Measurements from ENCODE around the gene EPS15. TPM values are rescaled to one million over a fixed set of nuclear protein-coding genes. Genes with fewer than 3 reads are reported as not detected.

EPS15 gene
- total and polyA plus RNA-seq, 4 donors, result 8.8 to 52.1 (median 19.1) TPM

GRCh38 chr1:51435878-51436277, 83.2 kb downstream of the EPS15 start (continued):
- TF ChIP-seq FOXA2 (IDR thresholded peaks at IDR 0.05) (no peak), NR2F2 (IDR thresholded peaks at IDR 0.05) (no peak), FOXA1 (IDR thresholded peaks at IDR 0.05) (no peak), YY1 (IDR thresholded peaks at IDR 0.05) (no peak), REST (IDR thresholded peaks at IDR 0.05) (no peak), ATF3 (IDR thresholded peaks at IDR 0.05) (no peak)

- Histone ChIP-seq H3K4me3 (ENCODE audit: low read depth in 1 of 3, low read length in 3 of 3) (no peak overlapping the region), H3K9me3 (ENCODE audit: control insufficient read depth in 4 of 4, low read length in 3 of 4) (no peaks in the 10 kb centered on the region), H3K9ac (ENCODE audit: low read depth in 1 of 2, low read length in 2 of 2) (no peak overlapping the region), H3K4me1 (ENCODE audit: control insufficient read depth in 4 of 4, insufficient read depth in 4 of 4, low read length in 3 of 4) (peaks cover 0 to 2% (median 0%) of the 10 kb centered on the region in 4 donors), H3K27me3 (ENCODE audit: control insufficient read depth in 4 of 4, insufficient read depth in 4 of 4, low read length in 3 of 4) (no peaks in the 10 kb centered on the region), H3K36me3 (ENCODE audit: control insufficient read depth in 4 of 4, insufficient read depth in 3 of 4, low read depth in 1 of 4, low read length in 3 of 4) (peaks cover 1 to 9% (median 2%) of the 10 kb centered on the region in 4 donors), H3K27ac (ENCODE audit: low read depth in 1 of 2, low read length in 2 of 2) (no peak overlapping the region)
- WGBS, result 72% methylated on average over 2 of the region's 2 CpGs
- TF ChIP-seq NR2F2 (IDR thresholded peaks at IDR 0.05) (no peak), HNF4A (conservative IDR thresholded peaks at IDR 0.05) (no peak), REST (IDR thresholded peaks at IDR 0.05) (no peak), MAX (IDR thresholded peaks at IDR 0.05) (no peak), FOXA1 (IDR thresholded peaks at IDR 0.05) (no peak), YY1 (IDR thresholded peaks at IDR 0.05) (no peak), FOXA2 (IDR thresholded peaks at IDR 0.05) (no peak), HNF4G (IDR thresholded peaks at IDR 0.05) (no peak), CTCF (IDR thresholded peaks at IDR 0.05; ENCODE audit: low read depth, low read length, missing input control) (no peak), ATF3 (IDR thresholded peaks at IDR 0.05) (no peak), EGR1 (IDR thresholded peaks at IDR 0.05; ENCODE audit: low read depth in 2 of 2) (no peak), GABPA (IDR thresholded peaks at IDR 0.05 in 1 of 2, conservative IDR thresholded peaks at IDR 0.05 in 1 of 2) (no peak), TAF1 (conservative IDR thresholded peaks at IDR 0.05) (no peak), ZBTB33 (IDR thresholded peaks at IDR 0.05) (no peak), RXRA (IDR thresholded peaks at IDR 0.05) (no peak), JUND (IDR thresholded peaks at IDR 0.05) (no peak)
- no peak for DNase-seq (ENCODE audit: low spot score)
These were observed 85.0 kb downstream of the EPS15 start for GRCh38 chr1:51433972-51434510.

Measured in liver (tissue), 9 donors.